ENCODE data around the gene TCL1A.

Gene TCL1A

GRCh38 chr14:95662376-95663186 lies 51.3 kb downstream of the TCL1A start:
- no peak overlapping the region for H3K9ac ChIP-seq (ENCODE audit: low read depth, low read length)
- H3K36me3 ChIP-seq (ENCODE audit: control insufficient read depth, insufficient read depth, low read length): no peaks in the 10 kb centered on the region
- peaks cover 17% of the 10 kb centered on the region; the same call in 1 of the 2 replicates for H3K4me1 ChIP-seq (ENCODE audit: control insufficient read depth, insufficient read depth, low read length)
- H3K27ac ChIP-seq (ENCODE audit: low read depth, low read length): no peak overlapping the region
- H3K27me3 ChIP-seq (ENCODE audit: control insufficient read depth, insufficient read depth, low read length): peaks cover 11% of the 10 kb centered on the region; the same call in 1 of the 2 replicates
- no peak overlapping the region for H3K4me3 ChIP-seq (ENCODE audit: low read depth, low read length)
- no peaks in the 10 kb centered on the region for H3K9me3 ChIP-seq (ENCODE audit: control insufficient read depth, insufficient read depth, low read length)

- Histone ChIP-seq H3K27ac (ENCODE audit: low read depth, low read length) (no peak overlapping the region), H3K4me1 (ENCODE audit: control insufficient read depth, insufficient read depth, low read length) (peaks cover 7% of the 10 kb centered on the region; the same call in 1 of the 2 replicates), H3K36me3 (ENCODE audit: control insufficient read depth, insufficient read depth, low read length) (no peaks in the 10 kb centered on the region), H3K27me3 (ENCODE audit: control insufficient read depth, insufficient read depth, low read length) (no peaks in the 10 kb centered on the region; the same call in 1 of the 2 replicates), H3K4me3 (ENCODE audit: low read depth, low read length) (no peak overlapping the region), H3K9me3 (ENCODE audit: control insufficient read depth, insufficient read depth, low read length) (no peaks in the 10 kb centered on the region), H3K9ac (ENCODE audit: low read depth, low read length) (no peak overlapping the region)
Observed at GRCh38 chr14:95660651-95661515, 53.0 kb downstream of the TCL1A start.

DNA sequence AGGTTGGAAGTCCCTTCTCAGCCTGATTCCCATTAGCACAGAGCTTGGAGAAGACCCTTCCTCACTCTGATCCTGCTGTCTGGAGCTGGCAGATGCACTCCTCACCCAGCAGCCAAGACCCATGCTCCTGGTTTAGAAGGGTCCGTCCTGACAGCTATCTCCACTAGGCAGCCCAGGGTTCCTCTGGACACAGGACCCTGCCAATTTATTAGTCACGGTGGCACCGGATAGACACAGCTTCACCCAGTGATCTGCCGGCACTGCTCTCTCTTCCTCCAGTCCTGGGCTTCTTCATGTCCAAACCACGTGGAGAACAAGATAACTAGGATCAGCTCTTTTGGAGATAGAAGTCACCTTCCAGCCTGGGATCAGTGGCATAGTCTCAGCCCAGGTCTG lies 53.9 kb downstream of the TCL1A start:
- no peak overlapping the region for H3K27ac ChIP-seq (ENCODE audit: low read depth, low read length)
- H3K4me1 ChIP-seq (ENCODE audit: control insufficient read depth, insufficient read depth, low read length): peaks cover 7% of the 10 kb centered on the region; the same call in 1 of the 2 replicates
- no peaks in the 10 kb centered on the region; the same call in 1 of the 2 replicates for H3K27me3 ChIP-seq (ENCODE audit: control insufficient read depth, insufficient read depth, low read length)
- H3K9ac ChIP-seq (ENCODE audit: low read depth, low read length): no peak overlapping the region
- H3K36me3 ChIP-seq (ENCODE audit: control insufficient read depth, insufficient read depth, low read length): no peaks in the 10 kb centered on the region
- H3K4me3 ChIP-seq (ENCODE audit: low read depth, low read length): no peak overlapping the region
- H3K9me3 ChIP-seq (ENCODE audit: control insufficient read depth, insufficient read depth, low read length): no peaks in the 10 kb centered on the region
